Measurements from ENCODE around the gene NDUFAF8. TPM values are rescaled to one million over a fixed set of nuclear protein-coding genes. Genes with fewer than 3 reads are reported as not detected.

The NDUFAF8 gene
- total and polyA plus RNA-seq, 2 donors = 11.2 to 26.7 TPM

- H3K4me3 ChIP-seq (ENCODE audit: low read depth, low read length) = no peak overlapping the region
- H3K4me1 ChIP-seq (ENCODE audit: insufficient read depth) = no peaks in the 10 kb centered on the region
- no peaks in the 10 kb centered on the region for H3K36me3 ChIP-seq (ENCODE audit: insufficient read depth)
- H3K27ac ChIP-seq (ENCODE audit: low read depth) = no peak overlapping the region
- 73% methylated on average over 32 of the region's 33 CpGs for WGBS
- no peak for DNase-seq (ENCODE audit: extremely low spot score)
These were observed 3.6 kb downstream of the NDUFAF8 start for GRCh38 chr17:81242421-81243332.

- H3K27ac ChIP-seq (ENCODE audit: low read depth) = no peak overlapping the region
- H3K36me3 ChIP-seq (ENCODE audit: insufficient read depth) = no peaks in the 10 kb centered on the region
- H3K4me1 ChIP-seq (ENCODE audit: insufficient read depth) = no peaks in the 10 kb centered on the region
- 80% methylated on average over 10 of the region's 10 CpGs for WGBS
- no peak for DNase-seq (ENCODE audit: extremely low spot score)
- H3K4me3 ChIP-seq (ENCODE audit: low read depth, low read length) = no peak overlapping the region
These were observed 4.2 kb downstream of the NDUFAF8 start for GRCh38 chr17:81243333-81243664.

- WGBS = 68% methylated on average over 24 of the region's 24 CpGs
- DNase-seq (ENCODE audit: extremely low spot score) = no peak
These were observed 5.4 kb downstream of the NDUFAF8 start for GRCh38 chr17:81244358-81245023.

GRCh38 chr17:81245024-81245664 is 6.0 kb downstream of the NDUFAF8 start:
- DNase-seq (ENCODE audit: extremely low spot score) = no peak
- Histone ChIP-seq H3K4me1 (ENCODE audit: insufficient read depth) (no peaks in the 10 kb centered on the region), H3K36me3 (ENCODE audit: insufficient read depth) (no peaks in the 10 kb centered on the region), H3K4me3 (ENCODE audit: low read depth, low read length) (no peak overlapping the region), H3K27ac (ENCODE audit: low read depth) (no peak overlapping the region)
- WGBS = 83% methylated on average over 25 of the region's 25 CpGs

More at GRCh38 chr17:81244358-81245023, 5.4 kb downstream of the NDUFAF8 start:
- Histone ChIP-seq H3K27ac (ENCODE audit: low read depth) (no peak overlapping the region), H3K4me1 (ENCODE audit: insufficient read depth) (no peaks in the 10 kb centered on the region), H3K4me3 (ENCODE audit: low read depth, low read length) (no peak overlapping the region), H3K36me3 (ENCODE audit: insufficient read depth) (no peaks in the 10 kb centered on the region)

GRCh38 chr17:81245665-81246342 is 6.7 kb downstream of the NDUFAF8 start:
- Histone ChIP-seq H3K27ac (ENCODE audit: low read depth) (no peak overlapping the region), H3K4me1 (ENCODE audit: insufficient read depth) (no peaks in the 10 kb centered on the region), H3K36me3 (ENCODE audit: insufficient read depth) (no peaks in the 10 kb centered on the region), H3K4me3 (ENCODE audit: low read depth, low read length) (no peak overlapping the region)
- 83% methylated on average over 37 of the region's 37 CpGs for WGBS
- no peak for DNase-seq (ENCODE audit: extremely low spot score)

GRCh38 chr17:81246343-81246670 is 7.2 kb downstream of the NDUFAF8 start:
- Histone ChIP-seq H3K4me3 (ENCODE audit: low read depth, low read length) (no peak overlapping the region), H3K27ac (ENCODE audit: low read depth) (no peak overlapping the region), H3K36me3 (ENCODE audit: insufficient read depth) (peaks cover 2% of the 10 kb centered on the region), H3K4me1 (ENCODE audit: insufficient read depth) (no peaks in the 10 kb centered on the region)
- no peak for DNase-seq (ENCODE audit: extremely low spot score)
- 91% methylated on average over 10 of the region's 10 CpGs for WGBS

GRCh38 chr17:81246679-81247338 is 7.7 kb downstream of the NDUFAF8 start:
- Histone ChIP-seq H3K4me1 (ENCODE audit: insufficient read depth) (no peaks in the 10 kb centered on the region), H3K4me3 (ENCODE audit: low read depth, low read length) (no peak overlapping the region), H3K27ac (ENCODE audit: low read depth) (no peak overlapping the region), H3K36me3 (ENCODE audit: insufficient read depth) (peaks cover 2% of the 10 kb centered on the region)
- WGBS = 93% methylated on average over 28 of the region's 28 CpGs
- DNase-seq (ENCODE audit: extremely low spot score) = no peak

- DNase-seq (ENCODE audit: extremely low spot score) = no peak
- 89% methylated on average over 14 of the region's 15 CpGs for WGBS
- H3K36me3 ChIP-seq (ENCODE audit: insufficient read depth) = peaks cover 2% of the 10 kb centered on the region
- no peaks in the 10 kb centered on the region for H3K4me1 ChIP-seq (ENCODE audit: insufficient read depth)
- no peak overlapping the region for H3K27ac ChIP-seq (ENCODE audit: low read depth)
- H3K4me3 ChIP-seq (ENCODE audit: low read depth, low read length) = no peak overlapping the region
These were observed 8.3 kb downstream of the NDUFAF8 start for GRCh38 chr17:81247339-81247990.

- H3K27ac ChIP-seq (ENCODE audit: low read depth) = no peak overlapping the region
- peaks cover 2% of the 10 kb centered on the region for H3K36me3 ChIP-seq (ENCODE audit: insufficient read depth)
- H3K4me1 ChIP-seq (ENCODE audit: insufficient read depth) = no peaks in the 10 kb centered on the region
- H3K4me3 ChIP-seq (ENCODE audit: low read depth, low read length) = no peak overlapping the region
- no peak for DNase-seq (ENCODE audit: extremely low spot score)
- WGBS = 88% methylated on average over 16 of the region's 16 CpGs
These were observed 9.5 kb downstream of the NDUFAF8 start for GRCh38 chr17:81248649-81249048.

GRCh38 chr17:81249223-81250040 is 10.3 kb downstream of the NDUFAF8 start:
- H3K36me3 ChIP-seq (ENCODE audit: insufficient read depth) = peaks cover 2% of the 10 kb centered on the region
- no peak overlapping the region for H3K27ac ChIP-seq (ENCODE audit: low read depth)
- H3K4me3 ChIP-seq (ENCODE audit: low read depth, low read length) = no peak overlapping the region
- DNase-seq (ENCODE audit: extremely low spot score) = no peak
- no peaks in the 10 kb centered on the region for H3K4me1 ChIP-seq (ENCODE audit: insufficient read depth)
- 93% methylated on average over 15 of the region's 15 CpGs for WGBS

- no peak for DNase-seq (ENCODE audit: extremely low spot score)
- H3K4me3 ChIP-seq (ENCODE audit: low read depth, low read length) = no peak overlapping the region
- no peak overlapping the region for H3K27ac ChIP-seq (ENCODE audit: low read depth)
- H3K4me1 ChIP-seq (ENCODE audit: insufficient read depth) = no peaks in the 10 kb centered on the region
- WGBS = 90% methylated on average over 31 of the region's 31 CpGs
- H3K36me3 ChIP-seq (ENCODE audit: insufficient read depth) = peaks cover 2% of the 10 kb centered on the region
These were observed 11.4 kb downstream of the NDUFAF8 start for GRCh38 chr17:81250286-81251093.

Data from urinary bladder (tissue), 4 donors.